GM23338 (cell line): ENCODE measurements around the gene TAS2R8.

Source experiments
- CREB1 ChIP-seq: fragments of 250-450 bp; sonication (Bioruptor Pico); IDR thresholded peaks from 2 replicates; pipeline ENCODE4 v1.5.0; 2020; ENCODE audit warnings: low read depth, mild to moderate bottlenecking, moderate library complexity
- CTCF ChIP-seq, 2 experiments: fragments of 200-600 bp in 1 of 2; sonication (generic) in 1 of 2; conservative IDR thresholded peaks; 2 replicates each; pipeline versions ENCODE4 v1.5.1 to v1.6.1; 2016 to 2017; ENCODE audit warnings: antibody characterized with exemption in 2 of 2, low read depth in 2 of 2, mild to moderate bottlenecking in 2 of 2, moderate library complexity in 1 of 2
- ETS1 ChIP-seq: IDR thresholded peaks from 2 replicates; pipeline ENCODE4 v1.6.1; 2016; ENCODE audit warnings: antibody characterized with exemption
- EZH2 ChIP-seq: fragments of 200-600 bp; sonication (generic); IDR thresholded peaks from one replicate; pipeline ENCODE4 v1.8.0; 2017; ENCODE audit warnings: antibody characterized with exemption, mild to moderate bottlenecking, low read depth; ENCODE audit not compliant: unreplicated experiment
- EZH2phosphoT487 ChIP-seq: fragments of 200-600 bp; sonication (generic); IDR thresholded peaks from one replicate; pipeline ENCODE4 v1.8.1; 2018; ENCODE audit warnings: antibody characterized with exemption; ENCODE audit not compliant: unreplicated experiment
- JUNB ChIP-seq: IDR thresholded peaks from one replicate; pipeline ENCODE4 v1.6.1; 2016; ENCODE audit warnings: antibody characterized with exemption; ENCODE audit not compliant: unreplicated experiment
- POLR2AphosphoS5 ChIP-seq: IDR thresholded peaks from 2 replicates; pipeline ENCODE4 v1.6.1; 2016; ENCODE audit warnings: antibody characterized with exemption, low read depth
- REST ChIP-seq: IDR thresholded peaks from one replicate; pipeline ENCODE4 v1.6.1; 2018; ENCODE audit warnings: antibody characterized with exemption; ENCODE audit not compliant: unreplicated experiment
- ZNF114 ChIP-seq: fragments of 250-450 bp; sonication (Bioruptor Pico); IDR thresholded peaks from 2 replicates; pipeline ENCODE4 v1.5.0; 2020; ENCODE audit warnings: mild to moderate bottlenecking, moderate library complexity

GRCh38 chr12:10779103-10779502 lies 28.0 kb downstream of the TAS2R8 start:
- TF ChIP-seq CTCF (conservative IDR thresholded peaks at IDR 0.05; ENCODE audit: low read depth in 2 of 2): no peak
- TF ChIP-seq POLR2AphosphoS5: no peak
- no peak for TF ChIP-seq JUNB
- TF ChIP-seq ZNF114 (CRISPR knock-in tag): no peak
- TF ChIP-seq CREB1 (CRISPR knock-in tag): no peak
- no peak for TF ChIP-seq EZH2
- no peak for TF ChIP-seq EZH2phosphoT487
- no peak for TF ChIP-seq REST
- TF ChIP-seq ETS1: no peak
